ENCODE results near the gene CASP6.

Gene CASP6

GRCh38 chr4:109730619-109731545, 27.6 kb upstream of the CASP6 start:
- TF ChIP-seq, protein P1, sequence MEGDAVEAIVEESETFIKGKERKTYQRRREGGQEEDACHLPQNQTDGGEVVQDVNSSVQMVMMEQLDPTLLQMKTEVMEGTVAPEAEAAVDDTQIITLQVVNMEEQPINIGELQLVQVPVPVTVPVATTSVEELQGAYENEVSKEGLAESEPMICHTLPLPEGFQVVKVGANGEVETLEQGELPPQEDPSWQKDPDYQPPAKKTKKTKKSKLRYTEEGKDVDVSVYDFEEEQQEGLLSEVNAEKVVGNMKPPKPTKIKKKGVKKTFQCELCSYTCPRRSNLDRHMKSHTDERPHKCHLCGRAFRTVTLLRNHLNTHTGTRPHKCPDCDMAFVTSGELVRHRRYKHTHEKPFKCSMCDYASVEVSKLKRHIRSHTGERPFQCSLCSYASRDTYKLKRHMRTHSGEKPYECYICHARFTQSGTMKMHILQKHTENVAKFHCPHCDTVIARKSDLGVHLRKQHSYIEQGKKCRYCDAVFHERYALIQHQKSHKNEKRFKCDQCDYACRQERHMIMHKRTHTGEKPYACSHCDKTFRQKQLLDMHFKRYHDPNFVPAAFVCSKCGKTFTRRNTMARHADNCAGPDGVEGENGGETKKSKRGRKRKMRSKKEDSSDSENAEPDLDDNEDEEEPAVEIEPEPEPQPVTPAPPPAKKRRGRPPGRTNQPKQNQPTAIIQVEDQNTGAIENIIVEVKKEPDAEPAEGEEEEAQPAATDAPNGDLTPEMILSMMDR (IDR thresholded peaks at IDR 0.05; ENCODE audit: low read length, missing control alignments): no peak
- peak overlapping the region; percentile 73 for H3K4me3 ChIP-seq (replicated peaks; ENCODE audit: low read depth, low read length)
- DNase-seq (ENCODE audit: low read depth): peak; percentile 4

- peak within 1 kb of the TSS; percentile 73 for H3K4me3 ChIP-seq (replicated peaks; ENCODE audit: low read depth, low read length)
- TF ChIP-seq, protein P1 (IDR thresholded peaks at IDR 0.05; ENCODE audit: low read length, missing control alignments): no peak
- peak; percentile 58 for DNase-seq (ENCODE audit: low read depth)
Observed at GRCh38 chr4:109729718-109730618, 26.7 kb upstream of the CASP6 start, which contains the start of gene PLA2G12A. Gene PLA2G12A, minus strand, starts transcription at chr4:109730070. Its CDS starts 261 bp downstream, at chr4:109729809.

GRCh38 chr4:109729117-109729717, 26.0 kb upstream of the CASP6 start:
- TF ChIP-seq, protein P1 (IDR thresholded peaks at IDR 0.05; ENCODE audit: low read length, missing control alignments): no peak
- peak; percentile 16 for DNase-seq (ENCODE audit: low read depth)
- peak overlapping the region; percentile 73 for H3K4me3 ChIP-seq (replicated peaks; ENCODE audit: low read depth, low read length)

GRCh38 chr4:109728385-109728784, 25.1 kb upstream of the CASP6 start:
- no peak for DNase-seq (ENCODE audit: low read depth)
- peak overlapping the region; percentile 73 for H3K4me3 ChIP-seq (replicated peaks; ENCODE audit: low read depth, low read length)
- TF ChIP-seq, protein P1 (IDR thresholded peaks at IDR 0.05; ENCODE audit: low read length, missing control alignments): no peak

DNA sequence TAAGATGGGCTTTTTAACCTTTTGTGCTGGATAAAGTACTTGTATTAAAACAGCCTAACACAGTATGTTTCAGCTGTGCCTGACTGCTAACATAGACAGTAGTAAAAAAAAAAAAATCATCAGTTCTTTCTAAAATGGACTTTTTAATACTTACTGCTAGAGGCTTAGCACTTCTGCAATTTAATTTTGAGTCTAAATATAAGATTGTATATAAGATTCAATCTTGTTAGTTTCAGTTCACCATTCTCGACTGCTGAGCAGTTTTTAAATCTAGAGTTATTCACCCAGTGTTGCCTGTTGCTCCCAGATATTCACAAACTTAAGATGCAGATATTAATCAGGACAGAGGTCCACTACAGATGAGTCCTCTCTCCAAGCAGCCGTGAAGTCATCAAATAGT, 19.9 kb upstream of the CASP6 start:
- no peak overlapping the region for H3K4me3 ChIP-seq (replicated peaks; ENCODE audit: low read depth, low read length)
- TF ChIP-seq, protein P1 (IDR thresholded peaks at IDR 0.05; ENCODE audit: low read length, missing control alignments): no peak
- DNase-seq (ENCODE audit: low read depth): no peak

GRCh38 chr4:109722357-109722756, 19.1 kb upstream of the CASP6 start:
- DNase-seq (ENCODE audit: low read depth): no peak
- no peak overlapping the region for H3K4me3 ChIP-seq (replicated peaks; ENCODE audit: low read depth, low read length)
- TF ChIP-seq, protein P1 (IDR thresholded peaks at IDR 0.05; ENCODE audit: low read length, missing control alignments): no peak
